Fibroblast of villous mesenchyme (primary cell): Measurements from ENCODE around the gene PIM2. TPM values are rescaled to one million over a fixed set of nuclear protein-coding genes. Genes with fewer than 3 reads are reported as not detected.

Experiments
- DNase-seq: peaks from one replicate; pipeline ENCODE4 v3.0.0-alpha.2; 2010; ENCODE audit warnings: low read depth
- H3K4me3 ChIP-seq: 2 replicates; pipeline ENCODE4 v1.5.1; 2011; ENCODE audit warnings: low read depth, mild to moderate bottlenecking, low read length
- total RNA-seq: library from RNA; depleted of rRNA; stranded (reverse); fragments of >200 nt; gene quantifications from 2 replicates; pipeline ENCODE4 v1.2.3, GENCODE V29; 2012
- TF ChIP-seq, protein P1 (sequence below): IDR thresholded peaks from 2 replicates; pipeline ENCODE4 v1.5.1; 2012; ENCODE audit warnings: low read depth, mild to moderate bottlenecking, low read length; ENCODE audit not compliant: insufficient read depth

Gene PIM2
- total RNA-seq: 4.5 and 12.5 TPM in 2 replicates

- DNase-seq: peak; percentile 90
- H3K4me3 ChIP-seq: peak within 1 kb of the TSS; percentile 67
- TF ChIP-seq, protein P1, sequence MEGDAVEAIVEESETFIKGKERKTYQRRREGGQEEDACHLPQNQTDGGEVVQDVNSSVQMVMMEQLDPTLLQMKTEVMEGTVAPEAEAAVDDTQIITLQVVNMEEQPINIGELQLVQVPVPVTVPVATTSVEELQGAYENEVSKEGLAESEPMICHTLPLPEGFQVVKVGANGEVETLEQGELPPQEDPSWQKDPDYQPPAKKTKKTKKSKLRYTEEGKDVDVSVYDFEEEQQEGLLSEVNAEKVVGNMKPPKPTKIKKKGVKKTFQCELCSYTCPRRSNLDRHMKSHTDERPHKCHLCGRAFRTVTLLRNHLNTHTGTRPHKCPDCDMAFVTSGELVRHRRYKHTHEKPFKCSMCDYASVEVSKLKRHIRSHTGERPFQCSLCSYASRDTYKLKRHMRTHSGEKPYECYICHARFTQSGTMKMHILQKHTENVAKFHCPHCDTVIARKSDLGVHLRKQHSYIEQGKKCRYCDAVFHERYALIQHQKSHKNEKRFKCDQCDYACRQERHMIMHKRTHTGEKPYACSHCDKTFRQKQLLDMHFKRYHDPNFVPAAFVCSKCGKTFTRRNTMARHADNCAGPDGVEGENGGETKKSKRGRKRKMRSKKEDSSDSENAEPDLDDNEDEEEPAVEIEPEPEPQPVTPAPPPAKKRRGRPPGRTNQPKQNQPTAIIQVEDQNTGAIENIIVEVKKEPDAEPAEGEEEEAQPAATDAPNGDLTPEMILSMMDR: no peak
Observed at GRCh38 chrX:48918643-48919340, at the start of gene PIM2. Gene PIM2, minus strand, starts transcription at chrX:48919024. Its CDS starts 190 bp downstream, at chrX:48918834.

DNA sequence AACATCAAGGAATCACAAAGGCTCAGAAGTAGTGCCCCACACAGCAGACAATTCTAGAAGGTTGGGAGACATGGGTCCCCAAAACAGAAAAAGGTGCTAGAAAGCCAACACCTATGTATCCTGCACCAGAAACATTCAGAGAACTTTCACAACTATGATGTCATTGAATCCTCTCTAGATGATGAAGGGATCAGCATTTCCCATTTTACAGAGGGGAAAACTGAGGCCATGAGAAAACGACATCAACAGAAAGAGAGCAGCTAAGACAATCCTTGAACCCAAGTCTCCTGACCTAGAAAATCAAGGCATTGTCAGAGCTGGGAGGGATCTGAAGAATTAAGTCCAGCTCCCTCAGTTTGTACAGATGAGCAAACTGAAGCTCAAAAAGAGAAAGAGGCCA, 49.6 kb upstream of the PIM2 start:
- H3K4me3 ChIP-seq: no peak overlapping the region
- TF ChIP-seq, protein P1: no peak
- DNase-seq: no peak

DNA sequence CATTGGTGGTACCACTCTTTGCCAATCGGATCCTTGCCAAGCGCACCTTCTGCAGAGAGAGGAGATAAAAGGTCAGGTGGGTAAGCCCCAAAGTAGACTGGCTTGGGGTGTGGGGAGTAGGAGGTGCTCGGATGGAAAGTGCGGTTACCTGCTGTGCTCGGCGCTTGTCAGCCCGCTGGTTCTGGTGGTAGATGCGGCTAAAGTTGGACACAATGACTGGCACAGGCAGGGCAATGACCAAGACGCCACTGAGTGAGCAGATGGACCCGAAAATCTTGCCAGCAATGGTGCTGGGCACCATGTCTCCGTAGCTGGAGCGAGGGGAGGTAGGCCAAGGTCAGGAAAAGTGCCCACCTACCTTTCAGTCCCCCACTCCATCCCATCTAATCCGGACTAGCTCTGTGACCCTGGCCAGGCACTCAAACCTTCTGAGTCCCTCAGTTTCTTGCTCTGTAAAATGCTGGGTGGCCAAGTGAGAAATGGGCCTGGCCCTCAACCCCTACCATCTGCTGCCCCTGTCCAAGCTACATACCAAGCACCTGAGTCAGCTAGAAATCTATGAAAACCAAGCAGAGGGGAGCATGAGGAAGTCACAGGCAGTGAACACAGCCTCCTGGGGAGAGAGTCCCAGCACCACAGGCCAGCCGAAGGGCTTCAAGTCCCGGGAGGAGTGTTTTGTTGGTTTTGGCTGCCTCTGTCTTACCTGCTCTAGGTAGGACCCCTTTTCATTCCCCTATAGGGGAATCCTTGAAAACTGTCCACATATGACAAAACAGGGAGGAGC, 48.2 kb upstream of the PIM2 start:
- DNase-seq: peak; percentile 40
- TF ChIP-seq, protein P1: no peak
- no peak overlapping the region for H3K4me3 ChIP-seq

- DNase-seq: no peak
- TF ChIP-seq, protein P1: no peak
- no peak overlapping the region for H3K4me3 ChIP-seq
Observed at GRCh38 chrX:48965959-48966358, 47.1 kb upstream of the PIM2 start.

DNA sequence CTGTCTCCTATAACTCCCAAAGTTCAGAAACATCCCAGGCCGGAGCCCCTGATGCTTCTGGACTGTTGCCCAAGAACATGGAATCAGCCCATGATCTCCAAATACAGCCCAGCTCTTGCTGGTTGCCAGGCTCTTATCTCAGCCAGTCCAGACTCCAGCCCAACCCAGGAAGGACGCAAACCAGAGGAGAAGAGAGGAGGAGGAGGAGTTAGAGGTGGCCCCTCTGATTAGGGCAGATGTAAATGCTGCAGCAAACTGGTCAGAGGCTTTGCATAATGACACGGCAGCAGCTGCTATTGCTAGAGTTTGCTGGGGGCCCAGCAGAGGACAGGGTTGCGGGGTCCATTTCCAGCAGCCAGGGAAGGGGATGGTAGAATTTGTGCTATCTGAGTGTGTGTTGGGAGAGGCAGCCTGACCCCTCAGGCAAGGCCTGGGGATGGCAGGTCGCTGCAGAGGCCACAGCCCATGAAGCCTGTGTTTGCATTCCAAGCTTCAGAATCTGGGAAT, 42.8 kb upstream of the PIM2 start:
- TF ChIP-seq, protein P1: no peak
- H3K4me3 ChIP-seq: no peak overlapping the region
- DNase-seq: peak; percentile 81

GRCh38 chrX:48960291-48960690, 41.5 kb upstream of the PIM2 start:
- no peak overlapping the region for H3K4me3 ChIP-seq
- no peak for DNase-seq

More at GRCh38 chrX:48960291-48960690, 41.5 kb upstream of the PIM2 start:
- TF ChIP-seq, protein P1: no peak
